ENCODE results near the gene GNA14.
"Not testable (repeated sequence)": the region's sequence is repeated elsewhere in the genome, so short reads cannot be mapped to it uniquely, and the experiment has no call there.

The GNA14 gene

GRCh38 chr9:77421506-77422265, 226.4 kb downstream of the GNA14 start:
- TF ChIP-seq CTCF (IDR thresholded peaks at IDR 0.05; ENCODE audit: low read length, missing control alignments) = no peak
- no peak overlapping the region for H3K4me3 ChIP-seq (replicated peaks; ENCODE audit: low read depth, low read length)
- DNase-seq (ENCODE audit: low read depth) = no peak

- no peak for DNase-seq (ENCODE audit: low read depth)
- H3K4me3 ChIP-seq (replicated peaks; ENCODE audit: low read depth, low read length) = no peak overlapping the region
- TF ChIP-seq CTCF (IDR thresholded peaks at IDR 0.05; ENCODE audit: low read length, missing control alignments) = no peak
Observed at GRCh38 chr9:77420641-77421040, 227.5 kb downstream of the GNA14 start.

GRCh38 chr9:77418226-77418625, 229.9 kb downstream of the GNA14 start:
- no peak for TF ChIP-seq CTCF (IDR thresholded peaks at IDR 0.05; ENCODE audit: low read length, missing control alignments)
- H3K4me3 ChIP-seq (replicated peaks; ENCODE audit: low read depth, low read length) = no peak overlapping the region
- no peak for DNase-seq (ENCODE audit: low read depth)

GRCh38 chr9:77417566-77417965, 230.6 kb downstream of the GNA14 start:
- peak; percentile 84 for DNase-seq (ENCODE audit: low read depth)
- H3K4me3 ChIP-seq (replicated peaks; ENCODE audit: low read depth, low read length) = no peak overlapping the region
- TF ChIP-seq CTCF (IDR thresholded peaks at IDR 0.05; ENCODE audit: low read length, missing control alignments) = no peak

- H3K4me3 ChIP-seq (replicated peaks; ENCODE audit: low read depth, low read length); DNase-seq (ENCODE audit: low read depth): not testable (repeated sequence)
Observed at GRCh38 chr9:77408521-77408920, 239.6 kb downstream of the GNA14 start.

GRCh38 chr9:77403239-77403638, 244.9 kb downstream of the GNA14 start:
- no peak for TF ChIP-seq CTCF (IDR thresholded peaks at IDR 0.05; ENCODE audit: low read length, missing control alignments)
- no peak overlapping the region for H3K4me3 ChIP-seq (replicated peaks; ENCODE audit: low read depth, low read length)
- no peak for DNase-seq (ENCODE audit: low read depth)

GRCh38 chr9:77402286-77402685, 245.8 kb downstream of the GNA14 start:
- TF ChIP-seq CTCF (IDR thresholded peaks at IDR 0.05; ENCODE audit: low read length, missing control alignments) = no peak
- DNase-seq (ENCODE audit: low read depth) = no peak
- H3K4me3 ChIP-seq (replicated peaks; ENCODE audit: low read depth, low read length) = no peak overlapping the region

Measured in fibroblast of pulmonary artery (primary cell).